ENCODE results near the gene PITPNM2.

PITPNM2 gene

DNA sequence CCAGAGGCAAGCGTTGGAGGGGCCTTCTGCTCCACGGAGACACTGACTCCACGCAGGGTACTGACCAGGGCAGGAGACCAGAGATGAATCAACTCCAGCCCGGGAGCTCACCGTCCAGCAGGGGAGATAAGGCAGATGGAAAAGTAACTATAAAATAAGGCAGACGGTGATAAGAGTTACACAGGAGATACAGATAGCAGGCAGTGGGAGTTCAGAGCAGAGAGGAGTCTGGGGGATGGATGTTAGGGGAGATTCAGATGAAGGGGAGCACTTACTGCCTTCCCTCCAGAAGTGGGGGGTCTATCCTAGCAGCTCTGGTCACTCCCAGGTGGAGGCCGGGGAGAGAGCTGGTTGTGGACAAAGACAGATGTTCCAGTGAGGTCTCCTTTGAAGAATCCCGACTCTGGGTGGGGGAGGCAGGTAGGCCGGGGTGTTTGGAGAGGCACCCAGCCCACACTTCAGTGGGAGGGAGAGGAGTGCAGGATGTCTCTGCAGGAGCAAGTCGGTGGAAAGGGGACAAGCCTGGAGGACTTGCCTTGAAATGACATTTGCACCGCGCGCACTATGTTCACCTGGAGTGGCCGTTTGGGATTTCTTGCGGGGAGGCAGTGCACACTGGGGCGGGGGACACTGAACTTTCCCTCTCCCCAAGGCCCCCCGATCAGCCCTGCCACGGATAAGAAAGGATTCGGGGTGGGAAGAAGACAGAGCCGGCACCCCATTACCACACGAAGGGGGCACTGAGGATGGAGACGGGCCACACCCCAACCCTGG is 1.2 kb downstream of the PITPNM2 start:
- H3K9me3 ChIP-seq (ENCODE audit: low read depth, low read length) = no peaks in the 10 kb centered on the region
- TF ChIP-seq POLR2AphosphoS5 (IDR thresholded peaks at IDR 0.05; ENCODE audit: borderline replicate concordance, low read depth, low read length) (no peak), FOXP2 (optimal IDR thresholded peaks at IDR 0.05; ENCODE audit: control extremely low read depth, extremely low read length, insufficient read depth) (no peak), EZH2 (IDR thresholded peaks at IDR 0.05) (no peak)
- H3K9ac ChIP-seq (ENCODE audit: insufficient read length) = peak overlapping the region; percentile 64
- no peak for DNase-seq (ENCODE audit: low read depth, low spot score)
- no peak overlapping the region for H3K27ac ChIP-seq
- H3K36me3 ChIP-seq (ENCODE audit: insufficient read depth, low read length) = 0 out of 2 replicates have a peak, but pooled peaks cover 5% of the 10 kb centered on the region
- peak overlapping the region; percentile 78 for H3K4me3 ChIP-seq

DNA sequence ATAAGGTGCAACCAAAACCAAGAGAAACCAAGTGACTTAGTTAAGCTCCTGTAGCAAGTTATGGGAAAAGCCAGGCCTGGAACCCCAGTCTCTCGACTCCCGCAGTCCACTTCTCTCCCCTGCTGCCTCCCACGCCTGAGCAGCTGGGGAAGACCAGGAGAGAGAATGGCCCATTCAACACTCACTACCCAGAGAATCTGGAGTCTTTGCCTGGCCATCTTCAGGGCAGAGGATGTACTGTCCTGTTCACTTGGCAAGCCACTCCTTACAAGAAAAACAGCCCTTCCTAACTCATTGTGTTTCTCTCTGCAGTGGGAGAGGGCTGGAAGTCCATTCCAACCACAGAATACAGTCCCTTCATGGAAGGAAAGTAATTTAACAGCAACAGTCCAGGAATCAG is 1.8 kb downstream of the PITPNM2 start:
- no peaks in the 10 kb centered on the region for H3K36me3 ChIP-seq (ENCODE audit: insufficient read depth, low read length)
- DNase-seq (ENCODE audit: low read depth, low spot score) = no peak
- H3K9me3 ChIP-seq (ENCODE audit: low read depth, low read length) = no peaks in the 10 kb centered on the region
- H3K4me3 ChIP-seq = no peak overlapping the region
- no peak overlapping the region for H3K9ac ChIP-seq (ENCODE audit: insufficient read length)
- H3K27ac ChIP-seq = no peak overlapping the region
- TF ChIP-seq FOXP2 (optimal IDR thresholded peaks at IDR 0.05; ENCODE audit: control extremely low read depth, extremely low read length, insufficient read depth) (no peak), POLR2AphosphoS5 (IDR thresholded peaks at IDR 0.05; ENCODE audit: borderline replicate concordance, low read depth, low read length) (no peak), EZH2 (IDR thresholded peaks at IDR 0.05) (no peak)

DNA sequence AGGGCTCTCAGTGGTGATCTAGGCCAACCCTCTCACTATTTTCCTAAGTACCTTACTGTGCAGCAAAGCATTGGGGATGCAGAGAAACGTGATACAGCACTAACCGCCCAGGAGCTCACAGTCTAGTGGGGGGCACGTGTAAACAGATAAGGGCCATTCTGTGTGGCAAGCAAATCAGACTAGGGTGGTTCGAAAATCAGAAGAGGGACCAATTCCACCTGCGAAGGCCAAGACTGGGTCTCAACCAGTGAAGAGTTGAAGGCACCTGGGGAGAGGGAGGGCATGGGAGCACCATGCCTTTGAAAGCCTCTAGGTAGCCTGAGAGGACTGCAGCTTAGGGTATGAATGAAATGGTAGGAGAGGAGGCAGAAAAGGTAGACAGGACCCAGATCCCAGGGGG is 2.2 kb downstream of the PITPNM2 start:
- DNase-seq (ENCODE audit: low read depth, low spot score) = no peak
- Histone ChIP-seq H3K9ac (ENCODE audit: insufficient read length) (no peak overlapping the region), H3K27ac (no peak overlapping the region), H3K36me3 (ENCODE audit: insufficient read depth, low read length) (no peaks in the 10 kb centered on the region), H3K4me3 (no peak overlapping the region), H3K9me3 (ENCODE audit: low read depth, low read length) (no peaks in the 10 kb centered on the region)
- TF ChIP-seq POLR2AphosphoS5 (IDR thresholded peaks at IDR 0.05; ENCODE audit: borderline replicate concordance, low read depth, low read length) (no peak), EZH2 (IDR thresholded peaks at IDR 0.05) (no peak), FOXP2 (optimal IDR thresholded peaks at IDR 0.05; ENCODE audit: control extremely low read depth, extremely low read length, insufficient read depth) (no peak)

DNA sequence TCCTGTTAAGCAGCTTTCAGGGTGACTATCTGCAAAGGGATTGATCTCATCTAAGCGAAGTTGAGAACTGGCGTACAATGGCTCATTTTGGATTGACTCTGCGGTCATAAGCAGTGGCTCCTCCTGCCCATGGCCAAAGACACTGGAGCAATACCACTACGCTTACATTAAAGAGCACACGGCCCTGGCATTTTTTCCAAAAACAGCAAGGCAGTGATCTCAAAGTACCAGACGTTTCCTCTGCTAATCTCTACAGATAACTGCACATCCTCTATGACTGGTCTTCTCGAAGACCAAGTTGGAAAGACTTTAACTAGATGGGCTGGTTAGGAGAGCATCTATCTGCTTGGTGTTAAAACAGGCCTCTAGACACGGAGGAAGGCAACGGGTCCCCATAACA is 2.7 kb downstream of the PITPNM2 start:
- Histone ChIP-seq H3K9ac (ENCODE audit: insufficient read length) (no peak overlapping the region), H3K4me3 (no peak overlapping the region), H3K36me3 (ENCODE audit: insufficient read depth, low read length) (no peaks in the 10 kb centered on the region), H3K9me3 (ENCODE audit: low read depth, low read length) (no peaks in the 10 kb centered on the region), H3K27ac (no peak overlapping the region)
- no peak for DNase-seq (ENCODE audit: low read depth, low spot score)
- no peak for TF ChIP-seq EZH2 (IDR thresholded peaks at IDR 0.05)
- TF ChIP-seq POLR2AphosphoS5 (IDR thresholded peaks at IDR 0.05; ENCODE audit: borderline replicate concordance, low read depth, low read length) = no peak
- TF ChIP-seq FOXP2 (optimal IDR thresholded peaks at IDR 0.05; ENCODE audit: control extremely low read depth, extremely low read length, insufficient read depth) = no peak

DNA sequence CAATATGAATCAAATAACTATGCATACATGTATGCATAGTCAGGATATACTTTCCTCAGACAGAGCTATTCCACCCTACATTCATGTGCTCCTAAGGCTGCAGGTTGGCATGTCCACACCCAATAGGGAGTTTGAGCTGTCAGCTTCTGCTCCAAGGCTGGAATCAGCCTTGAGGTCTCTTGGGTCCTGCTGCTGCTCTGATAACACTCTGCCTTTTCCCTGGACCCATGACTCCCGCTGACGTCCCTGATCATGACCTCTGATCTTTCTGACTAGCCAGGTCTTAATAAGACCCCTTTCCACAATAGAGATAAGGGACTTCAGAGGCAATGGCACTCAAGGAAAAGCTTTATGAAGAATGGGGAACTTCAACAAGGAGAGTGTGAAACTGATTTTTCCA is 5.7 kb downstream of the PITPNM2 start:
- Histone ChIP-seq H3K9me3 (ENCODE audit: low read depth, low read length) (no peaks in the 10 kb centered on the region), H3K27ac (no peak overlapping the region), H3K36me3 (ENCODE audit: insufficient read depth, low read length) (no peaks in the 10 kb centered on the region), H3K9ac (ENCODE audit: insufficient read length) (no peak overlapping the region), H3K4me3 (no peak overlapping the region)
- TF ChIP-seq FOXP2 (optimal IDR thresholded peaks at IDR 0.05; ENCODE audit: control extremely low read depth, extremely low read length, insufficient read depth) (no peak), POLR2AphosphoS5 (IDR thresholded peaks at IDR 0.05; ENCODE audit: borderline replicate concordance, low read depth, low read length) (no peak), EZH2 (IDR thresholded peaks at IDR 0.05) (no peak)
- no peak for DNase-seq (ENCODE audit: low read depth, low spot score)

DNA sequence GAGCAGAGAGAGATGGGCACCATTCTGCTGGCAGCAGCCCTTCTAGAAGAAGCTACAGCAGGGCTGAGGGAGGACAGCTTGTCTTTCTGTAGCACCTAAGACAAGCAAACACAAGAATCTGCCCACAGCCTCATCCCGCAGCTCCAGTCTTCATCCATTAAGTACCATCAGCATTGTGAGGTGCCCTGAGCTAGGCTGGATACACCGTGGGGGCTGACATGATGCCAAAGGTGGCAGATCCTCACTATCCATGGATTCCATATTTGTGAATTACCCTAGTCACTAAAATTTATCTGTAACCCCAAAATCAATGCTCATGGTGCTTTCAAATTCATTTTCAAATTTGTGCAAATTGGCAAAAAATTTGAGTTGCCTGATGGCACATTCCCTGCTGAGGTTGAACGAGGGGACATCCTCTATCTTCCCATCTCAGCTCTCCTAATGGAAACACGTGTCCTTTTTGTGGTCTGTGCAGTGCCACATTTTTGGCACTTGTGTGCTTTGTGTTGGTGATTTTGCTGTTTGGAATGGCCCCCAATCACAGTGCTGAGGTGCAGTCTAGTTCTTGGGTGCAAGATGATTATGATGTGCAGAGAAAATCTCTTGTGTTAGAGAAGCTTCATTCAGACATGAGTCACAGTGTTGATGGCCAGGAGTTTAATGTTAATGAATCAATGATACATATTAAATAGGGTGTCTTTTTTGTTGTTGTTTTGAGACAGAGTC is 7.0 kb downstream of the PITPNM2 start:
- Histone ChIP-seq H3K27ac (no peak overlapping the region), H3K9ac (ENCODE audit: insufficient read length) (no peak overlapping the region), H3K4me3 (no peak overlapping the region), H3K36me3 (ENCODE audit: insufficient read depth, low read length) (no peaks in the 10 kb centered on the region), H3K9me3 (ENCODE audit: low read depth, low read length) (no peaks in the 10 kb centered on the region)
- TF ChIP-seq POLR2AphosphoS5 (IDR thresholded peaks at IDR 0.05; ENCODE audit: borderline replicate concordance, low read depth, low read length) (no peak), FOXP2 (optimal IDR thresholded peaks at IDR 0.05; ENCODE audit: control extremely low read depth, extremely low read length, insufficient read depth) (no peak)
- DNase-seq (ENCODE audit: low read depth, low spot score) = no peak

DNA sequence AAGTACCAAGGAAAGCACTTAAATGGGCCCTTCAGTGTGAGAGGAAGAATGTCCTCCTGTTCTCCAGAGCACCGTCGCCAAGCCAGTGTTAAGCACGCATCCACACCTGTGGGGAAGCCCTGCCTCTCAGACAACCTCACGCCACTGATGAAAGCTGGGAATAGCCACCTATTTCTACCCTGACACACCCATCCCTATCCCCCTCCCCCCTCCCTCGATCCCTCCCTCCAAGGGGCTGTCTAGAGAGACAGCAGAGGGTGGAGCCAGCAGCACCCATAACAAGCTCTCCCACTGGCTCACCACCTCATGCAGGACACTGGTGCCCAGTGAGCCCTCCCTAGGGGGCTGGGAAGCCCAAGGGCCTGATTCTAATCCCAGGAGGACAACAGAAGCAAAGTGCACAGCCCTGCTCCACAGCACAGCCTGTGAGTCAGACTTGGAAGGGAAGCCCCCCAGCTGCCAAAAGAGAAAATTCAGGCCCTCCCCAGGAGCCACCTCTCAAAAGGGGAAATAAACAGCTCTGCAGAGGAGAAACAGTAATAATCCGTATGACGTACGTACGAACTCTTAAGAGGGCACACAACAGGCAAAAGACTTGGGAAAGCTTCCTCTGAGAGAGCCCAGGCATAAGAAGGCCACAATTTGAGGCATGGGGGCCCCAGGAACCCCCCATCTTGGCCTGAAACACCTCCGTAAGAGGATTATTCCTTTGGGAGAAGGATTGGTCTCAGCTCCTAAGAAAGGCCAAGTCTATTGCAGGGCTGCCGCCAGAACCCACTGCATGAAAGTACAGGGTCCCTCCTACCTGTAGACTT is 7.8 kb downstream of the PITPNM2 start:
- DNase-seq (ENCODE audit: low read depth, low spot score) = no peak
- Histone ChIP-seq H3K9ac (ENCODE audit: insufficient read length) (no peak overlapping the region), H3K9me3 (ENCODE audit: low read depth, low read length) (no peaks in the 10 kb centered on the region), H3K4me3 (peak overlapping the region; percentile 40; the same call in 1 of the 2 replicates), H3K36me3 (ENCODE audit: insufficient read depth, low read length) (no peaks in the 10 kb centered on the region), H3K27ac (peak overlapping the region; percentile 26; the same call in 1 of the 2 replicates)
- TF ChIP-seq POLR2AphosphoS5 (IDR thresholded peaks at IDR 0.05; ENCODE audit: borderline replicate concordance, low read depth, low read length) = no peak
- no peak for TF ChIP-seq EZH2 (IDR thresholded peaks at IDR 0.05)
- no peak for TF ChIP-seq FOXP2 (optimal IDR thresholded peaks at IDR 0.05; ENCODE audit: control extremely low read depth, extremely low read length, insufficient read depth)

DNA sequence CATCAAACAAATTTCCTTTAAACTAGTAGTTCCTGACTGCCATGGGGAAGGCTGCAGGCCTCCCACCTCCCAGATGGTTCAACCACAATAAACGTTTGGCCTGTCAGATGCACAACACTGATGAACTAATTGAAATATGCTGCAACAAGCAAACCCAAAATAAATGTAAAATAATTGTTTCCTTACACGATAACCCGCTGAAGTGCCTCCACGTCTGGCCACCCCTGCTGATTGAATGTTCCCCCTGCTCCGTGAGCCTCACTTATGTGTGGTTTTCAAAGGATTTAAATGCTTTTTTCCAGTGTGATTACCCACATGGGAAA is 8.4 kb downstream of the PITPNM2 start:
- H3K27ac ChIP-seq = peak overlapping the region; percentile 26; the same call in 1 of the 2 replicates
- TF ChIP-seq FOXP2 (optimal IDR thresholded peaks at IDR 0.05; ENCODE audit: control extremely low read depth, extremely low read length, insufficient read depth) = no peak
- no peak for TF ChIP-seq POLR2AphosphoS5 (IDR thresholded peaks at IDR 0.05; ENCODE audit: borderline replicate concordance, low read depth, low read length)
- TF ChIP-seq EZH2 (IDR thresholded peaks at IDR 0.05) = no peak
- no peaks in the 10 kb centered on the region for H3K36me3 ChIP-seq (ENCODE audit: insufficient read depth, low read length)
- H3K4me3 ChIP-seq = peak overlapping the region; percentile 40; the same call in 1 of the 2 replicates
- no peaks in the 10 kb centered on the region for H3K9me3 ChIP-seq (ENCODE audit: low read depth, low read length)
- H3K9ac ChIP-seq (ENCODE audit: insufficient read length) = no peak overlapping the region
- DNase-seq (ENCODE audit: low read depth, low spot score) = no peak

Data from SK-N-MC (cell line).